ENCODE data around the gene BRIP1.

BRIP1 gene

DNA sequence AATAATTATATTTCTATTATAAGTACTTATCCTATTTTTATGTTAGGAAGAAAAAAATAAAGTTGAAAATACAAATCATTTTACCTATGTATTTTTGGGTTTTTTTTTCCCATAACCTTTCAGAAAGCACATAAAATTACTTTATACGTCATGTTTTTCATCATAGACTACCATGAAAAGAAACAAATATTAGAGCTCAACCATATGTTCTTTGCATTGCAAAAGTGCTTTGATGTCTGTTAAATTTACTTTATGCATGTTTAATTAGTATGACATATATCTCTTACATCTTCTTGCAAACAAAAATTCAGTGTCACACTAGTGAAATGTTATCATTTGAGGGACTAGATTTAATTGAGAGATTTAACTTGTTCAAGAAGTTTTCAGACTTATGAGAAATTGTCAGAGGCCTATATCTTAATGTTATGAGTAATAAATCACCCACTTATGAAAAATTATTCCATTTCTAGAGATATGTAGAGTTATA, 24.0 kb downstream of the BRIP1 start:
- H3K36me3 ChIP-seq (ENCODE audit: control insufficient read depth, low read depth, low read length): peaks cover 10% of the 10 kb centered on the region
- no peaks in the 10 kb centered on the region for H3K27me3 ChIP-seq (ENCODE audit: control insufficient read depth, insufficient read depth, low read length)

DNA sequence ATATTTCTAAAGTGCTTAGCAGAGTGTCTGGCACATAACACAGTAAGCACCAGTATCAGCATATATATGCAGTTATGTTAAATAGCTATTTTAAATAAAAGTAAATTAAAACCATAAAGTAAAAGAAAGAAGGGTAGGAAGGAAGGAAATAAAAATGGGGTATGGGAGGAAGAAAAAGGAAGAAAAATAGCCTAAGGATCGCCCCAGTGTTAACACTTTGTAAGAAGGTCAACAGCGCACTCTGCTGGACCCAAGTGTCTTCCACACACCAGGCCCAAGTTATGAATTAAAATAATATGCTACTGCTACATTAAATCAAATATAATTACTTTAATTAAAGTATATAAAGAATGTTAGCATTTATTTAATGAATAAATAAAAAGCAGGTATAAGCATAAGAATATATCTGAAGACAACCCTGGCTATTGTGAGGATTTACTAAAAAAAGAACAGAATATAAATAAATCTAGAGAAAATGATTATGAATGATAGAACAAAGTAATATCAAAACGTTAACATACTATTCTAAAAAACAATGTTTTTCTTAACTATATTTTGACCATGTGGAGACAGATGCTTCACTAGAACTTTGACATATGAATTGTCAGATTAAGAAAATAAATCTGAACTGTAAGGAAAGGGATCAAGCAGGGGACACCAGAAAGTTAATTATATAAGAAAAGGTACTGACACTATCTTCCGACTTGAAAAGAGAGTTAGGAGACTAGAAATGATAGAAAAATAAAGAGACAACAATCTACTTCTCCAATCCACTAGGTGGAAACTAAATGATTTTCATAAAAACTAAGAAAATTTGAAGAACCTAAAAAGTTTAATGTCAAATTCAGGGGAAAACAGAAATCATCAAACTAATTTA, 25.9 kb downstream of the BRIP1 start:
- H3K27me3 ChIP-seq (ENCODE audit: control insufficient read depth, insufficient read depth, low read length): no peaks in the 10 kb centered on the region
- no peak overlapping the region for H3K27ac ChIP-seq (ENCODE audit: low read length)
- H3K36me3 ChIP-seq (ENCODE audit: control insufficient read depth, low read depth, low read length): peaks cover 14% of the 10 kb centered on the region
- no peak overlapping the region for H3K4me3 ChIP-seq (ENCODE audit: low read length)
- H3K9me3 ChIP-seq (ENCODE audit: control insufficient read depth, low read depth, low read length): no peaks in the 10 kb centered on the region
- no peak overlapping the region for H3K9ac ChIP-seq (ENCODE audit: low read length)
- H3K4me1 ChIP-seq (ENCODE audit: control insufficient read depth, low read depth, low read length): no peaks in the 10 kb centered on the region

More for the DNA sequence above, 24.0 kb downstream of the BRIP1 start:
- no peak overlapping the region for H3K4me3 ChIP-seq (ENCODE audit: low read length)
- H3K27ac ChIP-seq (ENCODE audit: low read length): no peak overlapping the region
- H3K9ac ChIP-seq (ENCODE audit: low read length): no peak overlapping the region
- no peaks in the 10 kb centered on the region for H3K4me1 ChIP-seq (ENCODE audit: control insufficient read depth, low read depth, low read length)
- no peaks in the 10 kb centered on the region for H3K9me3 ChIP-seq (ENCODE audit: control insufficient read depth, low read depth, low read length)

- H3K4me3 ChIP-seq (ENCODE audit: low read length): no peak overlapping the region
- no peak overlapping the region for H3K27ac ChIP-seq (ENCODE audit: low read length)
- no peaks in the 10 kb centered on the region for H3K9me3 ChIP-seq (ENCODE audit: control insufficient read depth, low read depth, low read length)
- no peaks in the 10 kb centered on the region for H3K4me1 ChIP-seq (ENCODE audit: control insufficient read depth, low read depth, low read length)
- H3K27me3 ChIP-seq (ENCODE audit: control insufficient read depth, insufficient read depth, low read length): no peaks in the 10 kb centered on the region
- peaks cover 13% of the 10 kb centered on the region for H3K36me3 ChIP-seq (ENCODE audit: control insufficient read depth, low read depth, low read length)
- no peak overlapping the region for H3K9ac ChIP-seq (ENCODE audit: low read length)
Observed at GRCh38 chr17:61836266-61837174, 26.8 kb downstream of the BRIP1 start.

DNA sequence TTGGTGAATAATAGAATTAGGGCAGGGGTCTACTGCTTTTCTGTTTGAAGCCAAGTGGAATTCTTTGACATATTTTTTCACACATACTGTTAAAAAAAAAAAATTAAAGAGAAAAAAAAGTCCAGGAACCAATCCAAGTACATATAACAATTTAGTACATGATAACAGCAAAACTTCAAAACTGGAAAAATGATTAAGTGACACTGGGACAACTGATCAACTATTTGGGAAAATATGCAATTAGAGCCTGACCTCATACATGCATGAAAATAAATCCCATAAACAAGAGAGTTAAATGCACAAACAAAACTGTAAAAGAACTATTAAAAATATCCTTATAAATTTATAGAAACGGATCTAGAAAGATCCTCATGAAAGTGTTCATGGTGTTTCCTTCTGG, 27.7 kb downstream of the BRIP1 start:
- no peaks in the 10 kb centered on the region for H3K4me1 ChIP-seq (ENCODE audit: control insufficient read depth, low read depth, low read length)
- H3K4me3 ChIP-seq (ENCODE audit: low read length): no peak overlapping the region
- H3K36me3 ChIP-seq (ENCODE audit: control insufficient read depth, low read depth, low read length): peaks cover 10% of the 10 kb centered on the region
- no peak overlapping the region for H3K27ac ChIP-seq (ENCODE audit: low read length)
- H3K27me3 ChIP-seq (ENCODE audit: control insufficient read depth, insufficient read depth, low read length): no peaks in the 10 kb centered on the region
- no peaks in the 10 kb centered on the region for H3K9me3 ChIP-seq (ENCODE audit: control insufficient read depth, low read depth, low read length)
- no peak overlapping the region for H3K9ac ChIP-seq (ENCODE audit: low read length)

- Histone ChIP-seq H3K4me1 (ENCODE audit: control insufficient read depth, low read depth, low read length) (no peaks in the 10 kb centered on the region), H3K9me3 (ENCODE audit: control insufficient read depth, low read depth, low read length) (no peaks in the 10 kb centered on the region), H3K9ac (ENCODE audit: low read length) (no peak overlapping the region), H3K27me3 (ENCODE audit: control insufficient read depth, insufficient read depth, low read length) (no peaks in the 10 kb centered on the region), H3K27ac (ENCODE audit: low read length) (no peak overlapping the region), H3K36me3 (ENCODE audit: control insufficient read depth, low read depth, low read length) (peaks cover 10% of the 10 kb centered on the region), H3K4me3 (ENCODE audit: low read length) (no peak overlapping the region)
Observed at GRCh38 chr17:61834610-61835009, 28.7 kb downstream of the BRIP1 start.

DNA sequence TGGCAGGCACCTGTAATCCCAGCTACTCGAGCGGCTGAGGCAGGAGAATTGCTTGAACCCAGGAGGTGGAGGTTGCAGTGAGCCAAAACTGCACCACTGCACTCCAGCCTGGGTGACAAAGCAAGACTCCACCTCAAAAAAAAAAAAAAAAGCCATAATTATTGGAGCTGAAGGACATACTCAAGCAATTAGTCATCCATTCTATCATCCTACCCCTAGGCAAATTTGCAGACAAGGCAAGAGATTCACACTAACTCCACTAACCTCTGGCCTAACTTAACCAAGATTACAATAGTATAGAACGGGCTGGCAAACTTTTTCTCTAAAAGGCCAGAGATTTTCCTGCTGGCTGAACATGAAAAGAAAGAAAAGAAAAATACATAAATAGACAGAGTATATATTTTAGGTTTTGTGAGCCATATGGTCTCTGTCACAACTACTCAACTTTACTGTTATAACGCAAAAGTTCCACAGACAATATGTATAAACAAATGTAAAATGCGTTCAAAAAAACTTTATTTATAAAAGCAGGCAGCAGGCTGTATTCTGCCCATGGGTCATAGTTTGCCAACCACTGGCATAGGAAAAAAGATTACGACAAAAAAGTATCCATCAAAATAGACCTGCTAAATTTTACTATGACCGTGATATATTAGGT, 29.7 kb downstream of the BRIP1 start:
- no peak overlapping the region for H3K27ac ChIP-seq (ENCODE audit: low read length)
- H3K9me3 ChIP-seq (ENCODE audit: control insufficient read depth, low read depth, low read length): peaks cover 3% of the 10 kb centered on the region
- H3K4me1 ChIP-seq (ENCODE audit: control insufficient read depth, low read depth, low read length): no peaks in the 10 kb centered on the region
- no peak overlapping the region for H3K9ac ChIP-seq (ENCODE audit: low read length)
- H3K27me3 ChIP-seq (ENCODE audit: control insufficient read depth, insufficient read depth, low read length): no peaks in the 10 kb centered on the region
- peaks cover 10% of the 10 kb centered on the region for H3K36me3 ChIP-seq (ENCODE audit: control insufficient read depth, low read depth, low read length)
- H3K4me3 ChIP-seq (ENCODE audit: low read length): no peak overlapping the region

- no peak overlapping the region for H3K4me3 ChIP-seq (ENCODE audit: low read length)
- no peak overlapping the region for H3K27ac ChIP-seq (ENCODE audit: low read length)
- H3K4me1 ChIP-seq (ENCODE audit: control insufficient read depth, low read depth, low read length): no peaks in the 10 kb centered on the region
- H3K36me3 ChIP-seq (ENCODE audit: control insufficient read depth, low read depth, low read length): peaks cover 10% of the 10 kb centered on the region
- no peaks in the 10 kb centered on the region for H3K27me3 ChIP-seq (ENCODE audit: control insufficient read depth, insufficient read depth, low read length)
- no peak overlapping the region for H3K9ac ChIP-seq (ENCODE audit: low read length)
- H3K9me3 ChIP-seq (ENCODE audit: control insufficient read depth, low read depth, low read length): peaks cover 4% of the 10 kb centered on the region
Observed at GRCh38 chr17:61832463-61832862, 30.9 kb downstream of the BRIP1 start.

- Histone ChIP-seq H3K4me3 (ENCODE audit: low read length) (no peak overlapping the region), H3K36me3 (ENCODE audit: control insufficient read depth, low read depth, low read length) (peaks cover 10% of the 10 kb centered on the region)
Observed at GRCh38 chr17:61831099-61831498, 32.2 kb downstream of the BRIP1 start.

GRCh38 chr17:61828694-61829093, 34.6 kb downstream of the BRIP1 start:
- H3K4me3 ChIP-seq (ENCODE audit: low read length): no peak overlapping the region
- H3K9ac ChIP-seq (ENCODE audit: low read length): no peak overlapping the region
- peaks cover 4% of the 10 kb centered on the region for H3K9me3 ChIP-seq (ENCODE audit: control insufficient read depth, low read depth, low read length)
- H3K27ac ChIP-seq (ENCODE audit: low read length): no peak overlapping the region
- H3K36me3 ChIP-seq (ENCODE audit: control insufficient read depth, low read depth, low read length): peaks cover 3% of the 10 kb centered on the region
- no peaks in the 10 kb centered on the region for H3K4me1 ChIP-seq (ENCODE audit: control insufficient read depth, low read depth, low read length)
- no peaks in the 10 kb centered on the region for H3K27me3 ChIP-seq (ENCODE audit: control insufficient read depth, insufficient read depth, low read length)

More at GRCh38 chr17:61831099-61831498, 32.2 kb downstream of the BRIP1 start:
- Histone ChIP-seq H3K4me1 (ENCODE audit: control insufficient read depth, low read depth, low read length) (no peaks in the 10 kb centered on the region), H3K27me3 (ENCODE audit: control insufficient read depth, insufficient read depth, low read length) (no peaks in the 10 kb centered on the region), H3K27ac (ENCODE audit: low read length) (no peak overlapping the region), H3K9ac (ENCODE audit: low read length) (no peak overlapping the region), H3K9me3 (ENCODE audit: control insufficient read depth, low read depth, low read length) (peaks cover 4% of the 10 kb centered on the region)

DNA sequence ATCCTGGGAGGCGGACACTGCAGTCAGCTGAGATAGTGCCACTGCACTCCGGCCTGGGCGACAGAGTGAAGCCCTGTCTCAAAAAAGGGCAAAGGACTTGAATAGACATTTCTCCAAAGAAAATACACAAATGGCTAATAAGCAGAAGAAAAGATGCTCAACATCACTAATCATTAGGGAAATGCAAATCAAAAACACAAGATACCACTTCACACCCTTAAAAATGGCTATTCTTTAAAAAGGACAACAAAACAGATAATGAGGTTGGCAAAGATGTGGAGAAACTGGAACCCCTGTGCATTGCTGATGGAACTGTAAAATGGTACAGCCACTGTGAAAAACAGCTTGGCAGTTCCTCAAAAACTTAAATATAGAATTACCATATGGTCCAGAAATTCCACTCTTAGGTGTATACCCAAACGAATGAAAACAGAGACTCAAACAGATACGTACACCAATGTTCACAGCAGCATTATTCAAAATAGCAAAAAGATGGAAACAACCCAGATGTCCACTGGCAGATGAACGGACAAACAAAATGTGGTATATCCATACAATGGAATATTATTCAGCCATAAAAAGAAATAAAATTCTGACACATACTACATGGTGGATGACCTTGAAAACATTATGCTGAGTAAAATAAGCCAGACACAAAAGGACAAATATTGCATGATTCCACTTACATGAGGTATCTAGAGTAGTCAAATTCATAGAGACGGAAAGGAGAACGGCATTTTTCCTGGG, 35.5 kb downstream of the BRIP1 start:
- Histone ChIP-seq H3K4me1 (ENCODE audit: control insufficient read depth, low read depth, low read length) (no peaks in the 10 kb centered on the region), H3K9ac (ENCODE audit: low read length) (no peak overlapping the region), H3K27ac (ENCODE audit: low read length) (no peak overlapping the region), H3K27me3 (ENCODE audit: control insufficient read depth, insufficient read depth, low read length) (no peaks in the 10 kb centered on the region), H3K36me3 (ENCODE audit: control insufficient read depth, low read depth, low read length) (peaks cover 3% of the 10 kb centered on the region), H3K9me3 (ENCODE audit: control insufficient read depth, low read depth, low read length) (peaks cover 4% of the 10 kb centered on the region), H3K4me3 (ENCODE audit: low read length) (no peak overlapping the region)
